K562 treated with DMSO at 1 percent for 48 hours (cell line): ENCODE data around the gene PYGO1. TPM values are rescaled to one million over a fixed set of nuclear protein-coding genes. Genes with fewer than 3 reads are reported as not detected.

Source experiments
- total RNA-seq: library from RNA; unstranded; fragments of 300-600 nt; gene quantifications from 2 replicates; pipeline ENCODE4 v1.2.3, GENCODE V29; 2022; ENCODE audit warnings: low replicate concordance; ENCODE audit errors: extremely low read depth

Gene PYGO1
- total RNA-seq, result not detected in 2 replicates

GRCh38 chr15:55588070-55588814 is at the start of gene PYGO1:
Gene PYGO1 (minus strand): TSS chr15:55588345. CDS start chr15:55587883, 462 bp downstream.

Other genes with a start within 250 kb of the PYGO1 start
- gene CCPG1, start 180.0 kb downstream of the PYGO1 start, total RNA-seq, result not detected in 2 replicates
- not detected in 2 replicates for gene PIERCE2, start 179.8 kb downstream of the PYGO1 start, total RNA-seq
- gene DNAAF4, start 80.1 kb downstream of the PYGO1 start, total RNA-seq, result not detected in 2 replicates
- not detected in 2 replicates for gene PRTG, start 154.8 kb upstream of the PYGO1 start, total RNA-seq